Peyer's patch (tissue), 4 donors: Measurements from ENCODE around the gene ZBTB16. TPM values are rescaled to one million over a fixed set of nuclear protein-coding genes. Genes with fewer than 3 reads are reported as not detected.

Experiments
- DNase-seq, 3 donors: peaks; one replicate each; pipeline ENCODE4 v3.0.0-alpha.2; 2017 to 2019
- H3K27ac ChIP-seq, 4 donors: fragments of 200-600 bp; sonication (generic); one replicate each; pipeline ENCODE4 v1.5.1; 2016 to 2019
- H3K27me3 ChIP-seq, 2 donors: fragments of 200-600 bp; sonication (generic); one replicate each; pipeline ENCODE4 v1.5.1; 2019
- H3K36me3 ChIP-seq, 3 donors: fragments of 200-600 bp; sonication (generic); one replicate each; pipeline ENCODE4 v1.5.1; 2016 to 2019
- H3K4me1 ChIP-seq, 4 donors: fragments of 200-600 bp; sonication (generic); one replicate each; pipeline ENCODE4 v1.5.1; 2016 to 2019
- H3K4me3 ChIP-seq, 4 donors: fragments of 200-600 bp; sonication (generic); 1 replicate in 3 of 4; 2 replicates in 1 of 4; pipeline ENCODE4 v1.5.1; 2016 to 2019; ENCODE audit warnings: mild to moderate bottlenecking in 1 of 4
- H3K9me3 ChIP-seq, 4 donors: fragments of 200-600 bp; sonication (generic); one replicate each; pipeline ENCODE4 v1.5.1; 2016 to 2019; ENCODE audit warnings: mild to moderate bottlenecking in 1 of 4
- POLR2A ChIP-seq, 2 donors: fragments of 450-650 bp; IDR thresholded peaks; one replicate each; pipeline ENCODE4 v1.5.1; 2017; ENCODE audit warnings: antibody characterized with exemption in 2 of 2, mild to moderate bottlenecking in 2 of 2, moderate library complexity in 2 of 2
- total RNA-seq, 4 donors: library from RNA; depleted of rRNA; stranded (reverse); fragments of >200 nt; gene quantifications; one replicate each; pipeline ENCODE4 v1.1.0, GENCODE V29; 2016
- TF ChIP-seq, protein P1 (sequence below), 6 experiments: fragments of 450-650 bp in 4 of 6; fragments of 200-600 bp in 2 of 6; sonication (generic) in 1 of 6; IDR thresholded peaks; one replicate each; pipeline ENCODE4 v1.5.1; 2017 to 2019; ENCODE audit warnings: antibody characterized with exemption in 6 of 6, mild to moderate bottlenecking in 3 of 6, moderate library complexity in 1 of 6

ZBTB16 gene
- total RNA-seq, 4 donors from 2014 or later, result 84.8 to 257 (median 155) TPM

- TF ChIP-seq, protein P1, sequence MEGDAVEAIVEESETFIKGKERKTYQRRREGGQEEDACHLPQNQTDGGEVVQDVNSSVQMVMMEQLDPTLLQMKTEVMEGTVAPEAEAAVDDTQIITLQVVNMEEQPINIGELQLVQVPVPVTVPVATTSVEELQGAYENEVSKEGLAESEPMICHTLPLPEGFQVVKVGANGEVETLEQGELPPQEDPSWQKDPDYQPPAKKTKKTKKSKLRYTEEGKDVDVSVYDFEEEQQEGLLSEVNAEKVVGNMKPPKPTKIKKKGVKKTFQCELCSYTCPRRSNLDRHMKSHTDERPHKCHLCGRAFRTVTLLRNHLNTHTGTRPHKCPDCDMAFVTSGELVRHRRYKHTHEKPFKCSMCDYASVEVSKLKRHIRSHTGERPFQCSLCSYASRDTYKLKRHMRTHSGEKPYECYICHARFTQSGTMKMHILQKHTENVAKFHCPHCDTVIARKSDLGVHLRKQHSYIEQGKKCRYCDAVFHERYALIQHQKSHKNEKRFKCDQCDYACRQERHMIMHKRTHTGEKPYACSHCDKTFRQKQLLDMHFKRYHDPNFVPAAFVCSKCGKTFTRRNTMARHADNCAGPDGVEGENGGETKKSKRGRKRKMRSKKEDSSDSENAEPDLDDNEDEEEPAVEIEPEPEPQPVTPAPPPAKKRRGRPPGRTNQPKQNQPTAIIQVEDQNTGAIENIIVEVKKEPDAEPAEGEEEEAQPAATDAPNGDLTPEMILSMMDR (IDR thresholded peaks at IDR 0.05), result no peak
- no peak for TF ChIP-seq POLR2A (IDR thresholded peaks at IDR 0.05)
- Histone ChIP-seq H3K4me3 (no peak overlapping the region), H3K27ac (no peak overlapping the region), H3K4me1 (peaks cover 0 to 21% (median 0%) of the 10 kb centered on the region in 4 donors), H3K36me3 (peaks cover 0 to 5% (median 0%) of the 10 kb centered on the region in 3 donors), H3K9me3 (no peaks in the 10 kb centered on the region), H3K27me3 (no peaks in the 10 kb centered on the region)
- DNase-seq, result peak in 1 of 3 donors; percentile 38
These were observed 49.1 kb downstream of the ZBTB16 start for GRCh38 chr11:114108501-114109205.

DNA sequence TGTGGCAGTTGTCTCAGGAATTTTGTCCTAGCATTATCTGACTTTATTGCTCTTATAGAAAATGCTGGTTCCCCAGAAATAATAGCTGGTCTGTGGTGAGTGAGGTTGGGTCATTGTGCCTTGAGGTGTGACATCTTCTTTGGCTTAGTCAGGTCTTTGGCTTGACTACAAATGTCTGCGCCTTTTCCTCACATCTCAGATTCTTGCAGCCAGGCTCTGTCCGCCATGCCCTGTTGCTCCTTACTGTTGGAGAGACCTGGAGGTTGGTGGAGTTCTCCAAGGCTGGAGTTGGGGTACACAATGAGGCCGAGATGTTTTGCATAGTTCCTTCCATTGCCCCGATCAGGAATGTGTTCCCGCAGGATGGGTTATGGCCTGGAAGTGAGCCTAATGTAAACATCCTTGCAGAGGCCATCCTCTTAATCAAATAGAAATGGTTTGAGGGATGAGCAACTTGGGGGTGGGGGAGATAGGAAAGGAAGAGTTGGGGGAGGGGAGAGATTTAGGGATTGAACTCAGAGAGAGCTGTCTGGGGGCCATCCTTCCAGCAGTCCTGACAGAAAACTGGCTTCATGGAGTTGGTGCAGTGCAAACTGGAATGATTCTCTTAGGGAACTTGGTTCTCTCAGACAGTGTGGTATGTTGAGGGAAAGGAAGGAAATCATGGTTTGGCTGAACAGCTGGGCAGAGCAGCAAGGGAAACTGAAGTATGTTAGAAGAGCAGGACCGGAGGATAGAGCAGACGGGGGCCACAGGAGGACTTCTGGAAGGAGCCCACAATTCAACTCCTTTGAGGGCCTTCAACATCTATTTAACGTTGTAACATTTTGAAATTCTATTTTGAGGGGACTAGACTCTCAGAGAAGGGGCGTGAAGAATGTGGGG is 49.9 kb downstream of the ZBTB16 start:
- DNase-seq, result peak in 1 of 3 donors; percentile 42
- Histone ChIP-seq H3K27me3 (no peaks in the 10 kb centered on the region), H3K9me3 (no peaks in the 10 kb centered on the region), H3K27ac (peak overlapping the region in 3 of 4 donors; percentile 18 to 62 (median 34)), H3K36me3 (peaks cover 0 to 5% (median 0%) of the 10 kb centered on the region in 3 donors), H3K4me1 (peaks cover 0 to 21% (median 0%) of the 10 kb centered on the region in 4 donors), H3K4me3 (no peak overlapping the region)
- TF ChIP-seq, protein P1 (IDR thresholded peaks at IDR 0.05), result no peak
- no peak for TF ChIP-seq POLR2A (IDR thresholded peaks at IDR 0.05)

- TF ChIP-seq POLR2A (IDR thresholded peaks at IDR 0.05), result no peak
- TF ChIP-seq, protein P1 (IDR thresholded peaks at IDR 0.05), result no peak
- peaks cover 0 to 24% (median 0%) of the 10 kb centered on the region in 4 donors for H3K4me1 ChIP-seq
- DNase-seq, result no peak
- peak overlapping the region; percentile 18 to 62 (median 34) for H3K27ac ChIP-seq
- H3K36me3 ChIP-seq, result peaks cover 0 to 5% (median 0%) of the 10 kb centered on the region in 3 donors
- H3K9me3 ChIP-seq, result no peaks in the 10 kb centered on the region
- no peak overlapping the region for H3K4me3 ChIP-seq
- H3K27me3 ChIP-seq, result no peaks in the 10 kb centered on the region
These were observed 50.6 kb downstream of the ZBTB16 start for GRCh38 chr11:114110123-114110522.

GRCh38 chr11:114110952-114111947 is 51.7 kb downstream of the ZBTB16 start:
- Histone ChIP-seq H3K9me3 (no peaks in the 10 kb centered on the region), H3K27me3 (no peaks in the 10 kb centered on the region), H3K4me3 (peak overlapping the region in 1 of 4 donors; percentile 10), H3K36me3 (peaks cover 0 to 5% (median 0%) of the 10 kb centered on the region in 3 donors), H3K27ac (peak overlapping the region in 3 of 4 donors; percentile 34 to 62 (median 34)), H3K4me1 (peaks cover 0 to 33% (median 0%) of the 10 kb centered on the region in 4 donors)
- TF ChIP-seq POLR2A (IDR thresholded peaks at IDR 0.05), result no peak
- TF ChIP-seq, protein P1 (IDR thresholded peaks at IDR 0.05), result no peak
- peak in 2 of 3 donors; percentile 22 to 57 for DNase-seq
